Uterus (tissue), 4 donors: ENCODE data around the gene GNLY. TPM values are rescaled to one million over a fixed set of nuclear protein-coding genes. Genes with fewer than 3 reads are reported as not detected.
A peak's percentile ranks its signal among the peaks of the same experiment; 100 is the strongest.

Source experiments
- DNase-seq, 2 donors: peaks; one replicate each; pipeline ENCODE4 v3.0.0-alpha.2; 2019 to 2020
- H3K27ac ChIP-seq, 2 donors: fragments of 200-600 bp; sonication (generic); 1 replicate in 1 of 2; 2 replicates in 1 of 2; pipeline ENCODE4 v1.5.1; 2016 to 2018
- H3K27me3 ChIP-seq, 2 donors: fragments of 200-600 bp; sonication (generic); one replicate each; pipeline ENCODE4 v1.5.1; 2018 to 2019; ENCODE audit warnings: control low read depth in 1 of 2
- H3K36me3 ChIP-seq, 2 donors: fragments of 200-600 bp; sonication (generic); one replicate each; pipeline ENCODE4 v1.5.1; 2019; ENCODE audit warnings: control low read depth in 1 of 2
- H3K4me1 ChIP-seq, 2 donors: fragments of 200-600 bp; sonication (generic); one replicate each; pipeline ENCODE4 v1.5.1; 2018 to 2019; ENCODE audit warnings: control low read depth in 1 of 2
- H3K4me3 ChIP-seq, 2 donors: fragments of 200-600 bp; sonication (generic); 1 replicate in 1 of 2; 2 replicates in 1 of 2; pipeline ENCODE4 v1.5.1; 2018 to 2019; ENCODE audit warnings: mild to moderate bottlenecking in 1 of 2
- H3K9me3 ChIP-seq, 2 donors: fragments of 200-600 bp; sonication (generic); one replicate each; pipeline ENCODE4 v1.5.1; 2019; ENCODE audit warnings: control low read depth in 1 of 2
- POLR2A ChIP-seq, 2 donors: fragments of 450-650 bp; IDR thresholded peaks; one replicate each; pipeline ENCODE4 v1.6.1; 2016; ENCODE audit warnings: antibody characterized with exemption in 2 of 2, mild to moderate bottlenecking in 1 of 2, moderate library complexity in 1 of 2
- intact Hi-C: fragments of 100-400 bp; cut with DNase I; formaldehyde crosslinking; loops from one replicate; pipeline ENCODE4 v1.15.1; 2023; ENCODE audit warnings: low total_unique reads
- total RNA-seq, 4 donors: library from RNA; depleted of rRNA in 3 of 4; stranded (reverse); fragments of >200 nt in 3 of 4; gene quantifications; one replicate each; pipeline versions ENCODE4 v1.1.0 to v1.2.4, GENCODE V29; 2014 to 2023
- TF ChIP-seq, protein P1 (sequence below), 4 experiments: fragments of 200-600 bp in 2 of 4; fragments of 450-650 bp in 2 of 4; sonication (generic) in 2 of 4; IDR thresholded peaks; one replicate each; pipeline ENCODE4 v1.5.1; 2016 to 2019; ENCODE audit warnings: antibody characterized with exemption in 4 of 4, mild to moderate bottlenecking in 2 of 4, moderate library complexity in 1 of 4
- donor health status: DM: yes; HTN: yes; CAD: no.

Gene GNLY
- total RNA-seq, 4 donors from 2014 or later: 0.48 to 5.9 (median 4.8) TPM; not detected in 1

- DNase-seq: no peak
- H3K36me3 ChIP-seq: no peaks in the 10 kb centered on the region
- H3K4me1 ChIP-seq: peaks cover 0 to 8% of the 10 kb centered on the region in 2 donors
- H3K27me3 ChIP-seq: no peaks in the 10 kb centered on the region
- no peak for TF ChIP-seq POLR2A (IDR thresholded peaks at IDR 0.05)
- TF ChIP-seq, protein P1, sequence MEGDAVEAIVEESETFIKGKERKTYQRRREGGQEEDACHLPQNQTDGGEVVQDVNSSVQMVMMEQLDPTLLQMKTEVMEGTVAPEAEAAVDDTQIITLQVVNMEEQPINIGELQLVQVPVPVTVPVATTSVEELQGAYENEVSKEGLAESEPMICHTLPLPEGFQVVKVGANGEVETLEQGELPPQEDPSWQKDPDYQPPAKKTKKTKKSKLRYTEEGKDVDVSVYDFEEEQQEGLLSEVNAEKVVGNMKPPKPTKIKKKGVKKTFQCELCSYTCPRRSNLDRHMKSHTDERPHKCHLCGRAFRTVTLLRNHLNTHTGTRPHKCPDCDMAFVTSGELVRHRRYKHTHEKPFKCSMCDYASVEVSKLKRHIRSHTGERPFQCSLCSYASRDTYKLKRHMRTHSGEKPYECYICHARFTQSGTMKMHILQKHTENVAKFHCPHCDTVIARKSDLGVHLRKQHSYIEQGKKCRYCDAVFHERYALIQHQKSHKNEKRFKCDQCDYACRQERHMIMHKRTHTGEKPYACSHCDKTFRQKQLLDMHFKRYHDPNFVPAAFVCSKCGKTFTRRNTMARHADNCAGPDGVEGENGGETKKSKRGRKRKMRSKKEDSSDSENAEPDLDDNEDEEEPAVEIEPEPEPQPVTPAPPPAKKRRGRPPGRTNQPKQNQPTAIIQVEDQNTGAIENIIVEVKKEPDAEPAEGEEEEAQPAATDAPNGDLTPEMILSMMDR (IDR thresholded peaks at IDR 0.05): no peak
- intact Hi-C loops: no loop called here
- no peaks in the 10 kb centered on the region for H3K9me3 ChIP-seq
- peak overlapping the region in 1 of 2 donors; percentile 76 for H3K27ac ChIP-seq
- no peak overlapping the region for H3K4me3 ChIP-seq
Observed at GRCh38 chr2:85708641-85709040, 14.5 kb downstream of the GNLY start.

DNA sequence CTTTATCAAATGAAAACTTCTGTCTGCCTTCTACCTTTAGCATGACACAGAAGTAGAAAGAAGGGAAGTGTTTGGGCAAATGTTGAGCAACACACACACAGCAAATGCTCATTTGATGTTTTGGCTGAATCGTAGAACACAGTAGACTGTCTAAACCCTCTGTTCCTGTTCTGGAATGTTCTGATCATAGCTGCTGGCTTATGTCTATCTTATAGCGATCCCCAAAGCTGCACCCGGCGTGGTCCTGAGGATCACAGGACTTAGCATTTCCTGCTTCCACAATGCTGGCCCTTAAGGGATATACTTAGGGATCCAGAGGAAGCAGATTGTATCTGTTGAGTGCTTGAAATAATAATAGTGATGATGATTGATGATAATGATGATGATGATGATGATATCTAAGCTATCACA lies 15.2 kb downstream of the GNLY start:
- no peaks in the 10 kb centered on the region for H3K9me3 ChIP-seq
- H3K27me3 ChIP-seq: no peaks in the 10 kb centered on the region
- peaks cover 0 to 8% of the 10 kb centered on the region in 2 donors for H3K4me1 ChIP-seq
- intact Hi-C loops: no loop called here
- H3K27ac ChIP-seq: peak overlapping the region; percentile 66 to 76
- no peak for DNase-seq
- TF ChIP-seq, protein P1 (IDR thresholded peaks at IDR 0.05): no peak
- no peak for TF ChIP-seq POLR2A (IDR thresholded peaks at IDR 0.05)
- H3K4me3 ChIP-seq: no peak overlapping the region
- H3K36me3 ChIP-seq: no peaks in the 10 kb centered on the region

GRCh38 chr2:85710687-85711577 lies 16.8 kb downstream of the GNLY start:
- H3K4me1 ChIP-seq: peaks cover 0 to 8% of the 10 kb centered on the region in 2 donors
- TF ChIP-seq, protein P1 (IDR thresholded peaks at IDR 0.05): no peak
- TF ChIP-seq POLR2A (IDR thresholded peaks at IDR 0.05): no peak
- no peak overlapping the region for H3K4me3 ChIP-seq
- intact Hi-C loops: no loop called here
- no peaks in the 10 kb centered on the region for H3K9me3 ChIP-seq
- no peaks in the 10 kb centered on the region for H3K36me3 ChIP-seq
- peak in 1 of 2 donors; percentile 62 for DNase-seq
- H3K27ac ChIP-seq: peak overlapping the region; percentile 66 to 76
- no peaks in the 10 kb centered on the region for H3K27me3 ChIP-seq

DNA sequence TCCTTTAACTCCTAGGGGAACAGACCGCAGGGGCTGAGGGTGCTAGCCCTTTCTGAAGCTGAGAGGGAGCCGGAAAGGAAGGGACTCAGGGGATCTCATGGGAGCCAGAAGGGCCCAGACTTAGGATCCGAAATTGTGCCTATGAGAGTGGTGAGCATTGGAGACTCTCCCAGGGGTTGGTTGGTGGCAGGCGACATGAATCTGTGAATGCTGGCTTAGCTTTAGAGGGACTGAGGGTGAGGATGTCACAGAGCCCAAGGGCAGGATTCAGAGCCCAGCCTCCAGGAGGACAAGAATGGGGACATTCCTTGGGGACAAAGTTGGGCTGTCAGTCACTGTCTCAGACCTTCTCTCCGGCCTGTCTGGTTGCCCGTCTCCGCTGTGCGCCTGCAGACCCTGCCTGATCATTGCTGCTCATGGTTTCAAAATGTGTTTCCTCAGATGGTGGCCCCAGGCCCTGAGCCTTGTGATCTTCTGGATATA lies 17.5 kb downstream of the GNLY start:
- Histone ChIP-seq H3K27me3 (no peaks in the 10 kb centered on the region), H3K4me1 (peaks cover 0 to 8% of the 10 kb centered on the region in 2 donors), H3K27ac (peak overlapping the region; percentile 60 to 76), H3K4me3 (no peak overlapping the region), H3K36me3 (no peaks in the 10 kb centered on the region), H3K9me3 (no peaks in the 10 kb centered on the region)
- intact Hi-C loops: no loop called here
- TF ChIP-seq, protein P1 (IDR thresholded peaks at IDR 0.05): no peak
- no peak for TF ChIP-seq POLR2A (IDR thresholded peaks at IDR 0.05)
- DNase-seq: no peak

GRCh38 chr2:85712336-85712735 lies 18.2 kb downstream of the GNLY start:
- Histone ChIP-seq H3K36me3 (no peaks in the 10 kb centered on the region), H3K4me3 (no peak overlapping the region), H3K27ac (peak overlapping the region; percentile 29 to 69), H3K9me3 (no peaks in the 10 kb centered on the region), H3K27me3 (no peaks in the 10 kb centered on the region), H3K4me1 (peaks cover 0 to 5% of the 10 kb centered on the region in 2 donors)
- TF ChIP-seq, protein P1 (IDR thresholded peaks at IDR 0.05): no peak
- no peak for TF ChIP-seq POLR2A (IDR thresholded peaks at IDR 0.05)
- DNase-seq: no peak
- intact Hi-C loops: no loop called here
